GM19455 (cell line): ENCODE data around the gene TTC31.

Experiments
- ATAC-seq: cut with Tn5 transposase; IDR thresholded peaks from one replicate; pipeline ENCODE4 v1.9.1; 2021; ENCODE audit not compliant: unreplicated experiment

TTC31 gene

DNA sequence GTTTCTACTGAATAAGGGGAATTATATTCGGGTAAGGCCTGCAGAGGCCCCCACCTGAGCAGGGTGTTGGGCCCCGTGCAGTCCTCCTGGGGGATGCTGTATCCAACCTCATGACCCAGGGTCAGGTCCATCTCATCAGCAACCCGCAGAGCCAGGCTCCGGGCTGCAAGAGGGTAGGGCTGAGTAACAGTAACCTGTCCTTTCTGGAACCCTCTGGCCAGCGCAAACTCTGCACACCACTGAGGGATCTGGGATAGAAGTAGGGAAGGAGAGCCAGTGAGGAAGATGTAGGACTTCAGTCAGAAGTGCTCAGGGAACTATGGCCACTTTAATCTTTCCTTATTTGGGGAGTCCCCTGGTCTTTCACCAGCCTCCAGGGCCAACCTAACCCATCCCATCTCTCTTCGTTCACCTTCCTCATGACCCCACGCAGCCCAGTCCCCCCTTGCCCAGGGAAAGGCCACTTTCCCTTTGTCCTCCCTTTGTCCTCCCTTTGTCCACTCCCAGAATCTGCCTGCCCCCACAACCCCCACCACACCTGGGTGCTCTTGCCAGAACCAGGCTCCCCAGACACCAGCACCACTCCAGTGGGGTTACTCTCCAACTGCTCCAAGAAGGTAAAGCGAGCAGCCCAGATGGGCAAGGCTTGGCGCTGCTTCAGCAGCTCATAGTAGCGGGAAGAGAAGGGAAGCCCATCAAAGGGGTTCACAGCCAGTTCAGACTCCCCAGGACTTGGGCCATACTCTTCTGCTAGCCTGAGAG lies 42.3 kb downstream of the TTC31 start:
- ATAC-seq = no peak

DNA sequence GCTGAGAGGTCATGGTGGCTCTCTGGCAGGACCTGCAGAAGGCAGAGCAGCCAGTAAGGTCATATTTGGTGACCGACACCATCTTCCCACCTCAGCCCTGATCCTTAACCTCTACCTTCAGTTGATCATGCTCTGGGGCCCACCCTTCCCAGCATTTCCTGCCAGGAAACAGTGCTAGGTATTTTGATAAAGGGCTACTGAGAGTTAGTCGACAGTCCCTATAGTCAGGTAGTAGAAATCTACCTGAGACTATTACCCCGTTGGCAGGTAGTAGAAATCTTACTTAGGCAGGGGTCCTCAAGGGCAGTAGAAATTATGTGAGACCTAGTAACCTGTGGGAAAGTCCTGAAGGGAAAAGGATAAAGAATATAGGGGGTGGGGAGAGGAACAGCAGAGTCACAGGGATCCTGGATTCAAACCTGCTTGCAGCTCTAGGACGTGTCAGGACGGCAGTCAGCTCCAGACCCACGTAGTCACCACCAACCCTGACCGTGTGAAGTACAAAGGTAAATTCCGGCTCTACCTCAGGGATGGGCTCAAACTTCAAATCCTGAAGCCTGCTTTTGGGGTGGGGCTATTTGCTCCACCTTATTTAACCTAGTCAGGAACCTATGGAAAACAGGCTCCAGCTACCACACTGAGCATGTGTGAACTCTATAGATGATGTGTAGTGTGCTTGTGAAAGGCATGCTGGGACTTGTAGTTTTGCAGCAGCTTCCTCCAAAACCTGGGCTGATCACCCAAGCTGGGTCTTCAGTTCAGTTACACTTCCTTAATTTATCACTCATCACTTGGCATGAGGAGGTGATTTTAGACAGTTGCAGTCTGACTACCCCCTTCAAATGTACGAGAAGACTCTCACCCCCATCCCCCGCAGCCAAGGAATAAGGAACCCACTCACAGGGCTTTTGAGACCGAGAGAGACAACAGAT lies 43.1 kb downstream of the TTC31 start, which contains the start of gene DQX1:
TSS of gene DQX1 (minus strand) at position 515 of the 932 bp plus-strand sequence. CDS start at position 13, 502 bp downstream.
- ATAC-seq = no peak

- no peak for ATAC-seq
These were observed 43.9 kb downstream of the TTC31 start for GRCh38 chr2:74526649-74527230.

DNA sequence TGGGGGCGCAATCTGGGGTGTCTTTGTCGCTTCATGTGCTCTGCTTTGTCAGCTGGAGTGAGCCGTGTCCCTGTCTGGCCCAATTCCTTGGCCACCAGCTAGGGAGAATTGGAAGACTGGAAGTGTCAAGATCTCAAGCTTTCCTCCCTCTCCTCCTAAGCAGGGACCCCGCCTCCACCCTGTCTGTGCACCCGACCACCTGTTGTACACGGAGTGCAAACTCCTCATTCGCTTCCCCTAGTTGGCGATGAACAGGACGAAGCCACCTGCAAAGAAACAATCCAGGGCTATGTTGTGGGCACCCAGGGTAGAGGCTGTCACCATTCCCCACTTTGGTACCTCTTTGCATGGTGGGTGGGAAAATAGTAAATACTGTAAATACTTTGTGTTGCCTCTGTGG lies 44.9 kb downstream of the TTC31 start:
- ATAC-seq = no peak

DNA sequence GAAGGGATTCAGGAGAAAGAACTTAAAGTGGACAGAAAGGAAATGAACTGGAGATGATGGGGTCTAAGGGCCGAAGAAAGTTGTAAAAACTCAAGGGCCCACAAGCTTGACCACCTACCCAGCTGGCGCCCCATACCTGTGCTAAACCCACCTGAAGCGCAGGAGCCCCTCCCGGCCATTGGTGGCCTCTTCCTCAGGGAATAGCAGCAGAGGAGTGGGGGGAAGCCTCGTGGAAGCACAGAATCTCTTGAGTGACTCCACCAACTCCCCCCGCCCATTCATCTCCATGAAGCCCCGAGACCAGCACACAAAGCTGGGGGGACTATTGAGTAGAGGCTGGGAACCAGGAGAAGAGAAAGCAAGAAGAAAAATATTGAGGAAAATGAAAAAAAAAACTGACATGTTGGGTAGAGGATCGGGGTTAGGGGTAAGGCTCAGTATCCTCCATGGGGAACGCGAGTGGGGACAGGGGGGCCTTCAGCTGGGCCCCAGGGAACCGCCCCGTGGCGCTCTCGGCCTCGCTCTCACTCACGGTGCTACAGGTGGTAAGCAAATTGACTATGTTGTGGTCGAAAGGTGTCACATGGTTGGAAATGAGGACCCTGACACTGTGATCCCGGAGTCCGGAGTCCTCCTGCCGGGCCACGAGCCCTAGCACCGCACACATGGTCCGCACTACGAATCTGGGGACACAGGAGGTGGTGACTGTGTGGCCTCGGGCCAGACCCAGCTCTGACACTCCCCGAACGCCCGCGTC lies 45.9 kb downstream of the TTC31 start:
- ATAC-seq = peak; percentile 3

GRCh38 chr2:74529357-74530238 lies 46.7 kb downstream of the TTC31 start, which contains the start of the genes AUP1 and HTRA2:
Gene AUP1, minus strand, starts transcription at chr2:74529706. Its CDS starts 77 bp downstream, at chr2:74529629.
Gene HTRA2, plus strand, starts transcription at chr2:74529933. Its CDS starts 74 bp downstream, at chr2:74530007.
- ATAC-seq = peak; percentile 83

DNA sequence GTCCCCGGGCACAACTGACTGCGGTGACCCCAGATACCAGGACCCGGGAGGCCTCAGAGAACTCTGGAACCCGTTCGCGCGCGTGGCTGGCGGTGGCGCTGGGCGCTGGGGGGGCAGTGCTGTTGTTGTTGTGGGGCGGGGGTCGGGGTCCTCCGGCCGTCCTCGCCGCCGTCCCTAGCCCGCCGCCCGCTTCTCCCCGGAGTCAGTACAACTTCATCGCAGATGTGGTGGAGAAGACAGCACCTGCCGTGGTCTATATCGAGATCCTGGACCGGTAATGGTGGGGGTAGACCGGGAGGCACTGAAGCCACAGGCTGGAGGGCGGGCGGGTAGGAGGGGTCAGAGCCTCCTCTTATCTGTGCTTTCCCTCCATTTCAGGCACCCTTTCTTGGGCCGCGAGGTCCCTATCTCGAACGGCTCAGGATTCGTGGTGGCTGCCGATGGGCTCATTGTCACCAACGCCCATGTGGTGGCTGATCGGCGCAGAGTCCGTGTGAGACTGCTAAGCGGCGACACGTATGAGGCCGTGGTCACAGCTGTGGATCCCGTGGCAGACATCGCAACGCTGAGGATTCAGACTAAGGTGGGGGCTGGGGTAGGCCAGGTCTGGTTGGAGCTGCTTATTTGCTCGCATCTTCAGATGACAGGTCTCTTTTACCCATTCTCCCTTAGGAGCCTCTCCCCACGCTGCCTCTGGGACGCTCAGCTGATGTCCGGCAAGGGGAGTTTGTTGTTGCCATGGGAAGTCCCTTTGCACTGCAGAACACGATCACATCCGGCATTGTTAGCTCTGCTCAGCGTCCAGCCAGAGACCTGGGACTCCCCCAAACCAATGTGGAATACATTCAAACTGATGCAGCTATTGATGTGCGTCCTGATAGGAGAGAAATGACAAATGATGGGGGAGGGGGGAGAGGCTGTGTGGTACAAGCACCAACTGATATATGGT lies 47.6 kb downstream of the TTC31 start:
- ATAC-seq = peak; percentile 20

GRCh38 chr2:74531666-74532065 lies 48.8 kb downstream of the TTC31 start:
- no peak for ATAC-seq

DNA sequence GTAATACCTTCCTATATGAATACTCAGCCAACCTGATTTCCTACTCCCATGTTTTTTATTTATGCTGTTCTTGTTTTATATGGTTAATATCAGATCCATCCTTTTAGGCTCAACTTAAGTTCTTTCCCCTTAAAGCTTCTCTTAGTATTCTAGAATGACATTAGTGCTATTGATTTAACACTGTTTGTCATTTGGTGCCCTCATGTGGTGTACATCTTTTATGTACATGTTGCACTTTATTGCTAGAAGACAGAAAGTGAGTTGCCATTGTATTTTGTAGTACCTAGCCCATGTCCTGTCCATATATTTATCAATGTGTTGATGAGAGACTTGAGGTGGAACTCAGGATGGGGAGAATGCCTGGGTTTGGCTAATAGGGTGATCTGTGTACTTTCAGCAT lies 49.3 kb downstream of the TTC31 start:
- ATAC-seq = no peak

DNA sequence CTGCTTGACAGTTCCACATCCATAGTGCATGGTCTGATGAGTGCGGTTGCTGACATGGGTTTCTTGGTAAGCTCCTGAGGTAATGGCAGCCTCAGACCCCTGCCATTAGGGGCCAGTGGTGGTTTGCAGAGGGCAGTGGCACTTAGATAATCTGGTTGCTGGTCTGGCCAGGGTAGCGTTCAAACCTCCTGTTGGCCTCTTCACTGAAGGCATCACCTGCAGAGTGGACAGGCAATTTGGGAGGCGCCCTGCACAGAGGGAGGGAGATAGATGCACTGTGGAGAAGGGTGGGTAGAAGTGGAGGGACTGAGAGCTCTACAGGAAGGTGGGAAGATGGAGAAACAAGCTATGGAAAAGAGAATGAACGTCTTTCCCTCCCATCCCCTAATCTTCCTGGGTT lies 50.6 kb downstream of the TTC31 start:
- no peak for ATAC-seq

DNA sequence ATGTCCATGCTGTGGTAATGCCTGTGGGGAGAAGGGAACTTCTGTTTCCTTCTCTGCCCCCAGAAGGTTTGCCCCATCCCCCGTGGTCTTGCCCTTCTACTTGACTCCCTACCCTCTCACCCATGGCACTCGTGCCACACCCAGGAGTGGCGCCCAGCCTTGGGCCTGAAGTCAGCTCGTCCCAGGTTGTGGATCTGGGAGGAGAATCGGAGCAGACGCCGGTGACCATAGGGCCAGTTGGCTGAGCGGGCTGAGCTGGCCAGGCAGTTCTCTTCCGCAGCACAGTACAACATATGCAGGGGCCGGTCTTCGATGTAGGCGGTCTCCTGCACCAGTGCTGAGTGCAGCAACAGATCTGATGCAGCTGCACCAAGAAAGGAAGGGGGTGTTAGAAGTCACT lies 51.5 kb downstream of the TTC31 start:
- ATAC-seq = no peak

- no peak for ATAC-seq
These were observed 52.6 kb downstream of the TTC31 start for GRCh38 chr2:74535440-74535965.

DNA sequence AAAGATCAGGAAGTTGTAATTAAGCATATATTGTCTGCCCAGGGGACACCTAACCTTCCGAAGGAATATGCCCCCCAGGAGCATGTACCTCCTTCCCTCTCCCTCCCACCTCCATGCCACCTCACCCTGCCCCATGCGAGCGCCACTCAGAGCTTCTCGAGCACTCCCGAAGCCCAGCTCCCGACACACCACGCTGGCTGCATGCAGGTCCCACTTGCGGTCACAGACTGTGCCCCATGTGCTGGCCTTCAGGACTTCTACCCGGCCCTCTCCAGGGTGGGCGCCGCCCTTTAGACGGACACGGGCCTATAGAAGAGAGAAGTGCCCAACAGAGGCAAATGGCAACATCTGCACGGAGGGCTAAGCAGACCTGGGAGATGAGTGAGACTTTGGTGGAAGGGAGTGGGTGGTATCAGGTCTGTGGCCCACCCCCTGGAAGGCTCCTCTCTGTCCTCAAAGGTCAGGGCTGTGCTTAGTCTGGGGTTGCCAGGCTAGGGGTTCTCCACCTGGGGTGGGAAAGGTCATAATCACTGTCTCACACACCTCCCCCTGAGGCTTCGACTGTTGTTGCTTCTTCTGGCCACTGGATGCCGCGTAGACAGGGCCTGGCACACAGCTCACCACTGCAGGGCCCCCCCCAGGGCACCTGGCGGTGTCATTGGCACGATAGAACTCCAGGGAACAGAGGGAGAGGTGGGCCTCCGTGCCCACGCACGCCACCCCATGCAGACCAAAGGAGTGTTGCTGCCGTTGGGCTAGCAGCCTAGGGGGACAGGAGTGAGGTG lies 53.5 kb downstream of the TTC31 start:
- ATAC-seq = no peak

DNA sequence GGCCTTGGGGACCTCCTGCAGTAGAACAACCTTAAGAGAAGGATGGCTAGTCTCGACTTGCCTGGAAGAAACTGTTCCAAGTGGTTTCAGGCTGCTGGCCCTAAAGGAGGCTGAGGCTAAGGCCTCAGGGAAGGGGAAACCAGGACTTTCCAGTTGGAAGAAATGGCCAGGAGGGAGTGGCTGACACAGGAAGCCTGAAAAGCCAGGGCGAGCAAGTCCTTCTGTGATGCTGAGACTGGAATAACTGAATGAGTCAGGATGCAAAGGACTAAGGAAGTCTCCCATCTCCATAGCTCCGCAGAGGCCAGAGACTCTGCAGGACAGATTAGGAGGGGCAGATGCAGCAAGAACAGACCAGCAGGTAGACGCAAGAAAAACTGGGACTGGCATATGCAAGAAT lies 54.3 kb downstream of the TTC31 start:
- ATAC-seq = no peak

DNA sequence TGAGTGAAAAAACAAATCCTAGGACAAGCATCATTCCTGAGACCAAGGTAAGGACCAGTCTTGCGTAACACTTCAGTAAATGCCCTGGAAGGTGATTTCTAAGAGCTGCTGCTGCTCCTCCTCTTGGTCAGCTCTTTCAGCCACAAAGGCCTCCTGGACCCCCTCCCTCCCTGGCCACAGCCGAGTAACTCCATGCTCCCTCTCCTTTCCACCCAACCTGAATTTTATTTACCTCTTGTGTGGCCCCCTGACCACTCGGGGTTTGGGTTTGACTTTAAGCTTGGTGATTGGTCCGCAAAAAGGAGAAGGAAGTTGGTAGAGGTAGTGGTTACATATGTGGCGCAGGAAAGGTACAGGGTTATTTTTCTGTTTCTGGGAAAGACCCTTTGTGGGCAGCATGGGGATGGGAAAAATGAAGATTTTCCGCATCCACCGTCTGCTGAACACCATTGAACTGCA lies 56.0 kb downstream of the TTC31 start:
- ATAC-seq = no peak

DNA sequence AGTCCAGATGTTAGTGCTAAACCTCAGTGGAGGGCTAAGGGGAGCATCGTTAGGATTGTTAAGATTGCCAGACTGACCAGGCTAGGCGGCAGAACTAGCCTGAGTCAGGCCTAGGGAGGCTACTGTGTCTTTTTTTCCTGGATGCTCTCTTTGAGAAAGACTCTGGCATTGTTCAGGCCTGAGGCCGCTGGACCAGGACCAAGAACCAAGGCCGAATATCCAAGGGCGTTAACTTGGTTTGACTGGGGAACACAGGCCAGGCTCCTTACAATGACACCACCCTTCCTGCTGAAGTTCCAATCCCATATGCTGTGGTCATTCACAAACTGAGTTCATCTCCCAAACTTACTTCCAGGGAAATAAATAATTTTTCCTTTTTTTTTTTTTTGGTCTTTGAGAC lies 57.4 kb downstream of the TTC31 start:
- ATAC-seq = no peak

DNA sequence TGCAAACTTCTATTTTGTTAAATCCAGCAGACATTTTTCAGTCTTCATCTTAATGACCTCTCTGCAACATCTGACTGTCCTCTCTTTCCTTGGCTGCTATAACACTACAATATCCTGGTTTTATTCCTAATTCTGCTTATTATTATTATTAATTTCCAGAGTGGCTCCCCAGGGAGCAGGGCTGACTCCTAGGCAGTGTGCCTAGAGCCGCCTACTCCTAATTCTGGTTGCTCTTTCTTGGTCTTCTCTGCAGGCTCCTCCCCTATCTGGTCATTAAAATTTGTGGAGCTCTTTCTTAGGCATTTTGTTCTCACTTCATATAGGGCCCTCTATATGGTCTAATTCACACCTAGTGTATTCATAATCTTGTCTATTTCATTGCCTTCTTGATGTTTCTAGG lies 60.1 kb downstream of the TTC31 start:
- no peak for ATAC-seq
